Activated CD8-positive, alpha-beta T cell treated with anti-CD3 and anti-CD28 coated beads for 36 hours (primary cell): Measurements from ENCODE around the gene SETMAR. TPM values are rescaled to one million over a fixed set of nuclear protein-coding genes. Genes with fewer than 3 reads are reported as not detected.

Source experiments
- ATAC-seq: fragments of 200-7000 bp; cut with Tn5 transposase; one replicate; pipeline ENCODE4 v1.10.0; 2021; ENCODE audit warnings: mild to moderate bottlenecking, moderate library complexity
- CTCF ChIA-PET: fragments of 350-600 bp; sonication (Branson Sonifier 250); formaldehyde crosslinking; loops from one replicate; lab custom pipeline; 2021; ENCODE audit warnings: antibody characterized with exemption; lab: Charles Lee
- POLR2A ChIA-PET: fragments of 350-600 bp; sonication (Branson Sonifier 250); formaldehyde crosslinking; loops from one replicate; lab custom pipeline; 2021; ENCODE audit warnings: antibody characterized with exemption; lab: Charles Lee
- DNase-seq: peaks from one replicate; pipeline ENCODE4 v3.0.0-alpha.2; 2020
- H3K27ac Mint-ChIP-seq: one replicate; pipeline ENCODE4 v1.8.0; 2021; ENCODE audit warnings: mild to moderate bottlenecking, mixed read lengths
- H3K27me3 Mint-ChIP-seq: one replicate; pipeline ENCODE4 v1.8.0; 2021; ENCODE audit warnings: mixed read lengths
- H3K36me3 Mint-ChIP-seq: one replicate; pipeline ENCODE4 v1.8.0; 2021; ENCODE audit warnings: low read depth, mixed read lengths
- H3K4me1 Mint-ChIP-seq: one replicate; pipeline ENCODE4 v1.8.0; 2021; ENCODE audit warnings: low read depth, mixed read lengths
- H3K4me3 Mint-ChIP-seq: one replicate; pipeline ENCODE4 v1.8.0; 2021; ENCODE audit warnings: mild to moderate bottlenecking, moderate library complexity, mixed read lengths
- H3K9me3 Mint-ChIP-seq: one replicate; pipeline ENCODE4 v1.8.0; 2021; ENCODE audit warnings: mixed read lengths
- intact Hi-C: fragments of 100-400 bp; cut with micrococcal nuclease; formaldehyde crosslinking; loops from one replicate; pipeline ENCODE4 v1.10.0; 2022
- total RNA-seq, 2 experiments: library from RNA; stranded (reverse); gene quantifications; one replicate each; pipeline ENCODE4 v1.2.3, GENCODE V29; 2021
- TF ChIP-seq, protein P1 (sequence below): fragments of 200-600 bp; IDR thresholded peaks from one replicate; pipeline ENCODE4 v1.8.0; 2022; ENCODE audit warnings: antibody characterized with exemption, mild to moderate bottlenecking

SETMAR gene
- total RNA-seq, 2 experiments from 2014 or later, result 13.6 to 14.6 TPM

DNA sequence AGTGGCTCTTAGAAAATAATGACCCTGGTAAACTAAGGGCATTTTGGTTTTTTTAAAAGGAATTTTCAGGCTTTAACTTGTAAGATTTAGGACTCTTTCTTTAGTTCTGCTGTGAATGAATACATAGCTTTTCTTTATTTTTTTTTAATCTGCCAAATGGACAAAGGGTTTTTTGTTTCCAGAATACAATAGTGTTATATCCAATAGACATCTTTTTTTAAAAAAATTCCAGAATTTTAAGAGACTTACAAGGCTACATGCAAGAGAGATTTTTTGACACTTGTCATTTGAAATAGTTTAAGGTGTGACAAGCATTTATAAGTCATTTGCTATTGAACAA is 38.1 kb downstream of the SETMAR start:
- TF ChIP-seq, protein P1, sequence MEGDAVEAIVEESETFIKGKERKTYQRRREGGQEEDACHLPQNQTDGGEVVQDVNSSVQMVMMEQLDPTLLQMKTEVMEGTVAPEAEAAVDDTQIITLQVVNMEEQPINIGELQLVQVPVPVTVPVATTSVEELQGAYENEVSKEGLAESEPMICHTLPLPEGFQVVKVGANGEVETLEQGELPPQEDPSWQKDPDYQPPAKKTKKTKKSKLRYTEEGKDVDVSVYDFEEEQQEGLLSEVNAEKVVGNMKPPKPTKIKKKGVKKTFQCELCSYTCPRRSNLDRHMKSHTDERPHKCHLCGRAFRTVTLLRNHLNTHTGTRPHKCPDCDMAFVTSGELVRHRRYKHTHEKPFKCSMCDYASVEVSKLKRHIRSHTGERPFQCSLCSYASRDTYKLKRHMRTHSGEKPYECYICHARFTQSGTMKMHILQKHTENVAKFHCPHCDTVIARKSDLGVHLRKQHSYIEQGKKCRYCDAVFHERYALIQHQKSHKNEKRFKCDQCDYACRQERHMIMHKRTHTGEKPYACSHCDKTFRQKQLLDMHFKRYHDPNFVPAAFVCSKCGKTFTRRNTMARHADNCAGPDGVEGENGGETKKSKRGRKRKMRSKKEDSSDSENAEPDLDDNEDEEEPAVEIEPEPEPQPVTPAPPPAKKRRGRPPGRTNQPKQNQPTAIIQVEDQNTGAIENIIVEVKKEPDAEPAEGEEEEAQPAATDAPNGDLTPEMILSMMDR, result no peak
- ATAC-seq, result no peak
- Mint-ChIP-seq H3K4me1 (no peaks in the 10 kb centered on the region), H3K27ac (no peak overlapping the region), H3K36me3 (no peaks in the 10 kb centered on the region), H3K4me3 (no peak overlapping the region), H3K9me3 (no peaks in the 10 kb centered on the region), H3K27me3 (no peaks in the 10 kb centered on the region)
- intact Hi-C loops, result no loop called here
- DNase-seq, result no peak
- ChIA-PET CTCF (interaction anchor here (1.1 to 2.9 kb wide), 3 partner anchors 10 to 292 kb away, joined by 3 to 23 read pairs (median 4); no protein-coding TSS in a partner anchor), POLR2A (no interaction called here)

DNA sequence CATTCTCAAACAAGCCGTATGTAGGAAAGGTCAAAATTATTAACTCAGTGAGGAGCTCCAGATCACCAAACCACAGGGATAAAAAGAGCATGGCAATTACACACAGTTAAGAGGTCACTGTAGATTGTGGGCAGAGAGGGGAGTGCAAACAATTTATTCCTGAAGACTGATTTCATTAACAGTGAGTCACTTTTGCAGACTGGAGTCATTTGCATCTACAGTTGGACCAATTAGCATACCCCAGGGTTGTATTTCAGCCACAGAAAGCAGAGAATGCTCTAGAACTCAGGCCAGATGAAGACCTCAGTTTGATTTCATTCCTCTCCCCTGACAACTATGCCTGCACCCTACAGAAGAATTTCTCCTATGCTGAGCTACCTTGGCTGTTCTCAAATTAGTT is 40.1 kb downstream of the SETMAR start:
- no peak overlapping the region for H3K4me3 Mint-ChIP-seq
- intact Hi-C loops, result no loop called here
- H3K36me3 Mint-ChIP-seq, result no peaks in the 10 kb centered on the region
- no peaks in the 10 kb centered on the region for H3K27me3 Mint-ChIP-seq
- no peak overlapping the region for H3K27ac Mint-ChIP-seq
- CTCF ChIA-PET, result interaction anchor here (0.9 to 1.7 kb wide), 3 partner anchors 11 to 290 kb away, joined by 3 to 7 read pairs (median 4); no protein-coding TSS in a partner anchor
- DNase-seq (no peak), ATAC-seq (no peak)
- POLR2A ChIA-PET, result interaction anchor here (0.6 kb wide), 2 partner anchors 475 to 852 kb away, joined by 3 read pairs; no protein-coding TSS in a partner anchor
- TF ChIP-seq, protein P1, result no peak
- no peaks in the 10 kb centered on the region for H3K4me1 Mint-ChIP-seq
- H3K9me3 Mint-ChIP-seq, result no peaks in the 10 kb centered on the region

DNA sequence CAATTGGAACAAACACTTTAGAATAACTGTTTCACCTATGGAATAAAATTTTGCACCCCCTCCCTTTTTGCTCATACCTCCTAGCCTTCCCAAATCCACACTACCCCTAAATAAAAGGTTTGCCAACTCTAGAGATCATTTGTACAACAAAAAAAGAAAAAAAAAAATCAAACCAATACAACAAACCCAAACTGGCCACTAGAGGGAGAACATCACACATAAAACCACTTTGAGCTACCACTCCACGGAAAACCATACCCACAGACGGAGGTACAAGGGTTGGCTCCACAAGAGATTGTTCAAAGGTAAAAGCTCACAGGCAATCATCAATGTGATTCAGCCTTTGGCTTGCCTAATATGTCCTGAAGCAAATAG is 47.6 kb downstream of the SETMAR start:
- POLR2A ChIA-PET, result interaction anchor here (0.6 to 2.9 kb wide), 8 partner anchors 11 to 283 kb away, joined by 3 to 9 read pairs (median 5); partner anchors contain the start of gene ITPR1
- no peaks in the 10 kb centered on the region for H3K27me3 Mint-ChIP-seq
- ATAC-seq, result peak; percentile 71
- peaks cover 2% of the 10 kb centered on the region for H3K36me3 Mint-ChIP-seq
- CTCF ChIA-PET, result interaction anchor here (0.6 to 3.6 kb wide), 69 partner anchors 9 to 788 kb away, joined by 3 to 68 read pairs (median 4); partner anchors contain the start of genes ITPR1 and SUMF1
- TF ChIP-seq, protein P1, result peak; percentile 93
- no peaks in the 10 kb centered on the region for H3K9me3 Mint-ChIP-seq
- H3K27ac Mint-ChIP-seq, result peak overlapping the region; percentile 40
- intact Hi-C loops, result loop anchor here (1.0 to 5.0 kb wide), 4 partner anchors 37 to 283 kb away; partner anchors contain the start of gene ITPR1
- peak; percentile 60 for DNase-seq
- peak overlapping the region; percentile 67 for H3K4me3 Mint-ChIP-seq
- peaks cover 19% of the 10 kb centered on the region for H3K4me1 Mint-ChIP-seq

DNA sequence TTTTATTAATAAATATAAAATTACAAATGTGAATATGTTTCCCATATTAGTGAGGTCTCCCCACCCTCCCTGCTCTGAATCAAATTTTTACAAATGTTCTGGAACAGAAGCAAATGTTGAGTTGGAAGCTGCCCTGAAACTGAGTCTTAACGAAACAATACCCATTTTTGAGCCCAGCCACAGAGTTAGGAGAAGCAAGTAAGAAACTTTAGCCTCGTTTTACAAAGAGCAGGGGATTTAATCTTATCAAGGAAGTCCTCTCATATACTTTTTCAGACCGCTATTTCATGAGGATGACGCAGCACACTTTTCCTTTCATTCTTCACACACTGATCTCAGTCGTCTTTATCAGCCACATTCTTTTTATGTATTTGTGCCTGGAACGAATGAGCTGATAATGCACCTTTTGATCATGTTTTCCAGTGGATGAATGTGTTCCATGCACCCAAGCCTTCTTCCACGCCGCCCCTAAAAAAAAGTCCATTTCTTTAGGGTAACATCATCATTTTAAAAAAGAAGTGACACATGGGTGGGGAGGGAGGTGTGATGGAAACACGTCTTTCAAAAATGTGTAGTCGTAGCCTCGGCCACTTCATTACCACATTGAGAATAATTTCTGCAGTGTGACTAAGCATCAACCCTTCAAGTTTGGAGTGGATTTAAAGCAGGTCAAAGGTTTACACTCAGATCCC is 48.1 kb downstream of the SETMAR start:
- intact Hi-C loops, result loop anchor here (1.0 to 5.0 kb wide), 4 partner anchors 36 to 282 kb away; partner anchors contain the start of gene ITPR1
- Mint-ChIP-seq H3K27ac (peak overlapping the region; percentile 81), H3K9me3 (no peaks in the 10 kb centered on the region), H3K27me3 (no peaks in the 10 kb centered on the region), H3K4me3 (peak overlapping the region; percentile 67), H3K36me3 (peaks cover 2% of the 10 kb centered on the region), H3K4me1 (peaks cover 19% of the 10 kb centered on the region)
- TF ChIP-seq, protein P1, result peak; percentile 47
- DNase-seq, result peak; percentile 47
- POLR2A ChIA-PET, result interaction anchor here (0.7 to 2.9 kb wide), 6 partner anchors 10 to 172 kb away, joined by 3 to 9 read pairs (median 5); partner anchors contain the start of gene ITPR1
- peak; percentile 84 for ATAC-seq
- CTCF ChIA-PET, result interaction anchor here (0.6 to 3.6 kb wide), 62 partner anchors 9 to 772 kb away, joined by 3 to 68 read pairs (median 5); partner anchors contain the start of genes ITPR1 and SUMF1
